HT-29 (cell line): ENCODE data around the gene MRPS18B. TPM values are rescaled to one million over a fixed set of nuclear protein-coding genes. Genes with fewer than 3 reads are reported as not detected.
"Not testable (repeated sequence)": the region's sequence is repeated elsewhere in the genome, so short reads cannot be mapped to it uniquely, and the experiment has no call there.

Experiments
- DNase-seq: peaks from one replicate; pipeline ENCODE4 v3.0.0-alpha.2; 2015; ENCODE audit warnings: low spot score
- total RNA-seq: library from RNA; depleted of rRNA; stranded (reverse); fragments of >200 nt; shearing (Covaris generic); gene quantifications from 2 replicates; pipeline ENCODE4 v1.2.3, GENCODE V29; 2014

Gene MRPS18B
- total RNA-seq, 1 experiment from 2014 or later: 66.8 TPM

DNA sequence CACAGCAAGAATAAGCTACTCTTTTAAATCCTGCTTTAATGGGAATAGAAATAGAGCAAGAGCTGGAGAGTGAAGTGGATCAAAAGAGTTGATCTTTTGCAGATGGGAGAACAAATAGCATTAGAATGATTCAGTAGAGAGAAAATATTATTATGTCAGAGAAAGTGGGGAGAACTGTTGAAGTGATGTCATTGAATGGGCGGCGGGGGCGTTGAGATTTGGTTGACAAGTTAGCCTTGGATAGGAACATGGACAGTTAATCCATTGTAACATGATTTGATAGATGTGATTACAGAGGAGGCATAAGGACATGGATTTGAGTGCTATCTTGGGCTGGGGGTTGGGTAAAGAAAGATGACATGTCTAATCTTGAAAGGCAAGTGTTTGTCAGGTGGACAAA is 18.2 kb downstream of the MRPS18B start:
- DNase-seq: no peak

- no peak for DNase-seq
Observed at GRCh38 chr6:30640481-30640880, 22.8 kb downstream of the MRPS18B start.

DNA sequence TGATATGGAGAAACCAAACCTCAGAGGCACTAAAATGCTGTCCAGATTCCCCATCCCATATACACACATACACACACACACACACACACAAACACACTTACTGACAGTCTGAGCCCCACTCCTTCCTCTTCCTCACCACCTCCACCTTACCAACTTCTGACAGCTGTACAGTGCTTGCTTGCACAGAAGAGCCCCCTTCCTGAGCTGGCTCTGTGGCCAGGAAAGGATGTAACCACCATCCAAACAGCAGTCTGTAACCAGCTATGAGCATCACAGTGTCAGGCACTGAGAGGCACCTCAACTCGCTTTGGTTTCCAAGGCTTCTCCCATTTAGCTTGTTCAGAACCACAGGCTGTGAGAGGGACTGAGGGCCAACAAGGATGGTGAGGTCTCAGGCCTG is 23.4 kb downstream of the MRPS18B start:
- no peak for DNase-seq

GRCh38 chr6:30643656-30644055 is 26.0 kb downstream of the MRPS18B start:
- DNase-seq: no peak

GRCh38 chr6:30644769-30645168 is 27.1 kb downstream of the MRPS18B start:
- no peak for DNase-seq

DNA sequence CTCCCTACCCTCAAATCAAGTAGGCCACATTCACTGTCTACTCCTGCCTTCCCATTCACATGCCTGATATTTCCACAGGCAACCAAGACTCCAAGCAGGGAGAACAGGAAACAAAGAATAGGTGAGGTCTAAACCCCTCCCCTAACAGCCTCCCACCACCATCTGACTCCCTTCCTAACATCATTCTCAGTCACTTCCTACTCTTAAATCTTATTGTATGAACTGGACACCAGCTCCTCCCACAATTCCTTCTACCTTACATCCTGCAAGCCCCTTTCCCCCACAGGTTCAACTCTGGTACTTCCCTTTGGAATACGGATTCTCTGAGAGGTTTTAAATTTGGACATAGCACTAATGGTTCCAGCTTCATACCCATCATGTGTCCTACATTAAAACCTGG is 28.3 kb downstream of the MRPS18B start:
- no peak for DNase-seq

DNA sequence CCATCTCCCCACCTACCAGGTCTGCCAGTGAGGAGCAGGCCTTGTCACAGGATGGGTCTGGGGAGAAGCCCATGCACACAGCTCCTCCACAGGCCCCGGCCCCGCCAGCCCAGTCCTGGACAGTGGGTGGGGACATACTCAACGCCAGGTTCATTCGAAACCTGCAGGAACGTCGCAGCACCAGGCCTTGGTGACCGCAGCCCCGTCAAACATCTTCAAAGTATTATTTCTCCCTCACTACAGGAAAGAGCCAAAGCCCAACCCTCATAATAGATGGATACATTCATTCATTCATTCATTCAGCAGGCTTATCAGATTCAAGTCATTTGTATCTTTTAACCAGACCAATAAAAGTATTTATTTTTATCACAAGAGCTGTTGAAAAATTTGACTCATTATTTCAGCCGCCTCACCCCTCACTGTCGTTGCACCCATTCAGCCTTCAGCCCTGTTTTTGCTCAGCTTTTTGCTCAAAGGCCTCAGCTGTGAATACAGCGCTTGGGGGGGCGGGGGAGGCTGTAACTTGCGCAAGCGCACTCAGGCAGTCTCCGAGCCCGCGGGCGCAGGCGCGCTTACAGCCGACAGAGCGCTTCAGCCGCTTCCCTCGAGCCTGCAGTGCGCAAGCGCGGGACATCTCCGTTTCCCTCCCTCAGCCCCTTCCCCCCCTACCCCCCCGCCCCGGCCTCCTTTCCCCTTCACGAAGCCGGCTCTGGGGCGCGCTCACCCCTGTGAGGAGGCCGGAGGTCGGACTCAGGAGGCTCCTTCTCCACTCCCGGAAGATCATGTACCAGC is 29.0 kb downstream of the MRPS18B start, which contains the start of gene C6orf136:
Gene C6orf136 (plus strand): TSS at position 684 of the 792 bp plus-strand sequence. CDS start 99 bp downstream, at position 783.
- DNase-seq: peak; percentile 91

GRCh38 chr6:30647242-30648116 is 29.8 kb downstream of the MRPS18B start:
- peak; percentile 68 for DNase-seq

- DNase-seq: no peak
Observed at GRCh38 chr6:30651143-30651542, 33.5 kb downstream of the MRPS18B start.

GRCh38 chr6:30654798-30655742 is 37.4 kb downstream of the MRPS18B start:
- DNase-seq: no peak

DNA sequence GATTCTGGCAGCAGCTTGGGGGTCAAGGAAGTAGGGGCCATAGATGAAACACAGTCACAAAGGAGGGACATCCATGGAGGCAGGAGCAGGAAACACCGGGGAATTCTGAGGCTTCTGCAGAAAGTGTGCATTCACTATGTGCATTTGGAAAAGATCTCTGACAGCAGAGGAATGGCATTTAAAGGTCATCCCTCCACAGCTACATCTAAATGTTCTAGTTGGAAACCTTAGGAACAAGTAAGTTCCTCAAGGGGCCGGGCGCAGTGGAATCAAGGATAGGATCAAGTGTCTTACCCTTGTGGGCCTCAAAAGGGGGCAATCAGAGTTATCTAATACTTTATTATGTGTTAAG is 38.1 kb downstream of the MRPS18B start:
- no peak for DNase-seq

DNA sequence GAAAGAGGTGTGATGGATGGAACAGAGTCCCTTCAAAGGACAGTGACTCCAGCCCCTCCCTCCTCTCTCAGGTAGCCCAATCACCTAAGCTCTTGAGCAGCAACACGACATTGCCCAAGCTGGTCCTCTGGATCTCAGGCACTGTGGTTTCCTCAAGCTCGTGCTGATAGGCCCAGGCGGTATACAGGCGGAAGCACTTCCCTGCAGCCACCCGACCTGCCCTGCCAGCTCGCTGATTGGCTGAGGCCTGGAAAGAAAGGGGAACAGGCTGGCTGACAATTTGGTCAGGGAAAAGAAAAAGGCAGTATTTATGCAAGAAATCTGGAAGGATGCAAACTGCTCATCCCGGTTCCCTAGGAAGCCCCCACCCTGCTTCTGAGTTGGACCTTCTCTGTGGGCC is 38.9 kb downstream of the MRPS18B start:
- DNase-seq: no peak

DNA sequence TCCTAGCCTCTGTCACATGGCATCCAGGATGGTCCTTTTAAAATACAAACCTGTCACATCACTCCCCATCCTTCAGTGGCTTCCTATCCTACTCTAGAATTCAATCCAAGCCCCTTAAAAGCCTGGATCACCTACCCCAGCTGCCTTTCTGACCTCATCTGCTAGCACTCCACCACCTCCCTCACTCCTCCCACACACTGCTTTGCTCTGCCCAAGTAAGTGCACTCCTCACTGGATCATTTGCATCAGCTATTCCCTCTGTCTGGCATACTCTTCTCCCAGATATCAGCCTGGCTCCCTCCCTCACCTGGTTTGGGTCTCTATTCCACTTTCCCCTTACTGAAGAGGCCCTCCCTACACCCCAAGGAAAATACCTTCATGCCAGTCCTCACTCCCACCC is 39.8 kb downstream of the MRPS18B start:
- DNase-seq: no peak

GRCh38 chr6:30657922-30658321 is 40.3 kb downstream of the MRPS18B start:
- not testable (repeated sequence) for DNase-seq

DNA sequence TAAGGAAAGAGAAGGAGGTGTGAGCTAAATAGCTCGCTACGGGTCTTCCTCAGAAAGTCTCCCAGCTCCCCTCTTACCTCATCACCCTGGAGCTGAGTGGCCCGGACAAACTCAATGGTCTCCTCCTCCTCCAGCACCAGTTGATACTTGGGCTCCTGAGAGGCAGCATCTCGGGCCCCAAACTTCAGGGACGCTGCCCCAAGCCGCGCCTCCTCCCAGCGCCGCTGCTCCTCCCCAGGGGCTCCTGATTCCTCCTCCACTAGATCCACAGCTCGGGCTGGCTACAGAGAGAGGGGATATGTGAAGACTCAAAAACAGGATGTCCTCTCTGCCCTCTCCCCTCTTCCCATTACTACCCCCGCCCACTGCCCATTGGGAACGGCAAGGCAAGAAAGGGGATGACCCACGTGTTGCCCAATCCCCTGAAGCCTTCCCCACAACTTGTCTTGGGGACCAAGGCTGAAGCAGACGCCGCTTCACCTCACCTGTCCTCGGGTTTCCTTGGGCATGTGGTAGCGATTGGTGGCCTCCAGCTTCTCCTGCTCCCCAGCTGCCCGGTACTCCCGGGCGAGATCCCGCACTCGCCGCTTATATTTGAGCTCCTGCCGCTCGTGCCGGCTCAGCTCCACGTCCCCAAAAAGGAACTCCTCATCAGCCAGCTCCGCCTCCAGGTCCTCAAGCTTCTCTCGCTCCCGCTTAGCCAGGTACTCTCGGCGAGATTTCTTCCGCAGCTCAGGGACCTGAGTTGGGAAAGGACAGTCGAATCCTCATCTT is 47.5 kb downstream of the MRPS18B start:
- DNase-seq: no peak

GRCh38 chr6:30666300-30666699 is 48.7 kb downstream of the MRPS18B start:
- not testable (repeated sequence) for DNase-seq

DNA sequence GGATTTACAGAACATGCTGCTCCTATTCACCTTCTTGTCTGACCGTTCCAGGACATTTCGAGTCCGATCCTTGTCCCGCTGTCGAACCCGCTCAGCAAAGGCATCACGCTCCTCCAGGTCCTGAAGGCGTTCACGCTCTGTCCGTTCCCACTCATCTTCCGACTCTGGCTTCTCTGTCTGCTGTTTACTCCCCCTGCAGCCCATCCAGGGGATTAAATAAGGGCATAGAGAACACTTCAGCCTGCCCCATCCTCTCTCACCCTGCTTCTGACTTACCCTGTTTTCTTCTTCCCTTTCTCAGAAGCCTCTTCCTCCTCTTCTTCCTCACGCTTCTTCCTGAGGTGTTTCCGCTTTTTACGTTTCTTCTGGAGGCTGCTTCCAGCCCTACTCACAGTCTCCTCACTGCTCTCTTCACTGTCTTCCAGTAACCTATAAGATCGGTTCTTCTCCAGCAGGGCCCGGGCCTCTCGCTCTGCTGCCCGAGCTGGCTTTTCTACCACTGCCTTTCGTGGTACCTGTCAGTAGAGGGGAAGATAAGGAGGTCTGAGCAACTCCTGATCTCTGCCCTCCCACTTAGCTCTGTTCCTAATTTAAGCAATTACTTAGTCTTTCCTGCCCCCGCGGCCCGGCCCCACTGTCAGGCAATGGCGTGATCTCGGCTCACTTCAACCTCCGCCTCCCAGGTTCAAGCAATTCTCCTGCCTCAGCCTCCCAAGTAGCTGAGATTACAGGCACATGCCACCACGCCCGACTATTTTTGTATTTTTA is 53.3 kb downstream of the MRPS18B start:
- DNase-seq: no peak

GRCh38 chr6:30672445-30673253 is 55.0 kb downstream of the MRPS18B start, which contains the start of gene DHX16:
DHX16 (minus strand) TSS chr6:30673006; CDS start chr6:30672841, 165 bp downstream.
- peak; percentile 98 for DNase-seq
